WTC11 (cell line): Measurements from ENCODE around the gene GYS1.

Source experiments
- AFF4 ChIP-seq: sonication (generic); formaldehyde crosslinking; IDR thresholded peaks from 2 replicates; pipeline ENCODE4 v1.8.1; 2023; ENCODE audit warnings: mild to moderate bottlenecking, missing genetic modification reagents, borderline replicate concordance
- ATF3 ChIP-seq: sonication (generic); formaldehyde crosslinking; conservative IDR thresholded peaks from 2 replicates; pipeline ENCODE4 v1.8.1; 2022; ENCODE audit warnings: mild to moderate bottlenecking, missing genetic modification reagents
- CTCF ChIP-seq: fragments of 200-600 bp; IDR thresholded peaks from 2 replicates; pipeline ENCODE4 v1.8.0; 2022; ENCODE audit warnings: antibody characterized with exemption
- FOXK1 ChIP-seq: sonication (generic); formaldehyde crosslinking; IDR thresholded peaks from 2 replicates; pipeline ENCODE4 v1.8.0; 2022; ENCODE audit warnings: mild to moderate bottlenecking, moderate library complexity, missing genetic modification reagents
- IRF1 ChIP-seq: sonication (generic); formaldehyde crosslinking; IDR thresholded peaks from 2 replicates; pipeline ENCODE4 v1.8.0; 2023; ENCODE audit warnings: missing genetic modification reagents
- JUN ChIP-seq: sonication (generic); formaldehyde crosslinking; IDR thresholded peaks from 2 replicates; pipeline ENCODE4 v1.8.0; 2023; ENCODE audit warnings: mild to moderate bottlenecking, missing genetic modification reagents
- MAX ChIP-seq: sonication (generic); formaldehyde crosslinking; IDR thresholded peaks from 2 replicates; pipeline ENCODE4 v1.8.0; 2022; ENCODE audit warnings: mild to moderate bottlenecking, missing genetic modification reagents
- NR2C2 ChIP-seq: sonication (generic); formaldehyde crosslinking; IDR thresholded peaks from 2 replicates; pipeline ENCODE4 v1.8.0; 2022; ENCODE audit warnings: mild to moderate bottlenecking, missing genetic modification reagents
- OVOL2 ChIP-seq: fragments of 250-450 bp; sonication (Bioruptor Pico); IDR thresholded peaks from 2 replicates; pipeline ENCODE4 v1.9.0; 2021; ENCODE audit warnings: mild to moderate bottlenecking, borderline replicate concordance
- STAT6 ChIP-seq: sonication (generic); formaldehyde crosslinking; conservative IDR thresholded peaks from 2 replicates; pipeline ENCODE4 v1.8.1; 2023; ENCODE audit warnings: mild to moderate bottlenecking, low read depth, missing genetic modification reagents, moderate library complexity
- USF2 ChIP-seq: sonication (generic); formaldehyde crosslinking; IDR thresholded peaks from 2 replicates; pipeline ENCODE4 v1.8.1; 2023; ENCODE audit warnings: mild to moderate bottlenecking, missing genetic modification reagents, moderate library complexity
- ZNF232 ChIP-seq: sonication (generic); formaldehyde crosslinking; IDR thresholded peaks from 2 replicates; pipeline ENCODE4 v1.8.0; 2022; ENCODE audit warnings: mild to moderate bottlenecking, missing genetic modification reagents

- TF ChIP-seq CTCF = no peak
- no peak for TF ChIP-seq IRF1 (CRISPR knock-in tag)
- no peak for TF ChIP-seq MAX (CRISPR knock-in tag)
- TF ChIP-seq AFF4 = no peak
- TF ChIP-seq NR2C2 (CRISPR knock-in tag) = no peak
- TF ChIP-seq OVOL2 (CRISPR knock-in tag) = no peak
- no peak for TF ChIP-seq JUN (CRISPR knock-in tag)
- TF ChIP-seq ATF3 (CRISPR knock-in tag) = no peak
- no peak for TF ChIP-seq ZNF232
- no peak for TF ChIP-seq USF2 (CRISPR knock-in tag)
- TF ChIP-seq STAT6 (CRISPR knock-in tag) = no peak
- TF ChIP-seq FOXK1 (CRISPR knock-in tag) = no peak
Measured at GRCh38 chr19:48991873-48992580, 1.1 kb downstream of the GYS1 start.
